Loucy (cell line): ENCODE measurements around the gene RIT2.

Source experiments
- CTCF ChIP-seq: fragments of 200-600 bp; sonication (generic); conservative IDR thresholded peaks from 2 replicates; pipeline ENCODE4 v1.5.1; 2014; ENCODE audit warnings: mild to moderate bottlenecking, antibody characterized with exemption, low read length
- EZH2phosphoT487 ChIP-seq: fragments of 200-600 bp; IDR thresholded peaks from 2 replicates; pipeline ENCODE4 v1.6.1; 2018; ENCODE audit warnings: antibody characterized with exemption, mild to moderate bottlenecking, moderate library complexity, borderline replicate concordance

GRCh38 chr18:43077510-43078308 is 37.8 kb downstream of the RIT2 start:
- TF ChIP-seq CTCF: no peak
- TF ChIP-seq EZH2phosphoT487: no peak
